PC-3 (cell line): ENCODE results near the gene SACS. TPM values are rescaled to one million over a fixed set of nuclear protein-coding genes. Genes with fewer than 3 reads are reported as not detected.

Experiments
- ATAC-seq: fragments of 200-7000 bp; cut with Tn5 transposase; 2 replicates; pipeline ENCODE4 v1.9.1; 2020; ENCODE audit warnings: mild to moderate bottlenecking, moderate library complexity
- BruUV-seq: library from RNA; stranded (reverse); fragments of 400-500 nt; replicated peaks from 2 replicates; lab custom pipeline; 2021; lab: Mats Ljungman, UMichigan
- CTCF ChIA-PET: fragments of 300-600 bp; sonication (Branson Sonifier 250); formaldehyde crosslinking; loops from one replicate; lab custom pipeline; 2022; ENCODE audit warnings: antibody characterized with exemption; lab: Charles Lee
- POLR2A ChIA-PET: fragments of 300-600 bp; sonication (Branson Sonifier 250); formaldehyde crosslinking; loops from one replicate; lab custom pipeline; 2022; ENCODE audit warnings: antibody characterized with exemption; ENCODE audit not compliant: unreplicated experiment; lab: Charles Lee
- DNase-seq: peaks from one replicate; pipeline ENCODE4 v3.0.0-alpha.2; 2015
- H2AFZ ChIP-seq: fragments of 300-600 bp; sonication (generic); 2 replicates; pipeline ENCODE4 v1.6.0; 2016; ENCODE audit warnings: antibody characterized with exemption, low read length
- H3F3A ChIP-seq: fragments of 300-600 bp; sonication (generic); one replicate; pipeline ENCODE4 v1.6.0; 2017; ENCODE audit warnings: antibody characterized with exemption, low read length, control low read depth, mild to moderate bottlenecking; ENCODE audit not compliant: unreplicated experiment
- H3K27ac ChIP-seq: fragments of 300-600 bp; sonication (generic); 2 replicates; pipeline ENCODE4 v1.5.1; 2016; ENCODE audit warnings: mild to moderate bottlenecking, low read length
- H3K27me3 ChIP-seq: fragments of 300-600 bp; sonication (generic); 2 replicates; pipeline ENCODE4 v1.6.1; 2016; ENCODE audit warnings: low read length, mixed read lengths
- H3K36me3 ChIP-seq: fragments of 300-600 bp; sonication (generic); 2 replicates; pipeline ENCODE4 v1.6.1; 2016; ENCODE audit warnings: low read depth, mixed run types, low read length, mixed read lengths
- H3K4me1 ChIP-seq: fragments of 300-600 bp; sonication (generic); 2 replicates; pipeline ENCODE4 v1.5.1; 2016; ENCODE audit warnings: low read length; ENCODE audit not compliant: insufficient read depth
- H3K4me2 ChIP-seq: fragments of 300-600 bp; sonication (generic); 2 replicates; pipeline ENCODE4 v1.6.0; 2016; ENCODE audit warnings: low read length
- H3K4me3 ChIP-seq: fragments of 300-600 bp; sonication (generic); 2 replicates; pipeline ENCODE4 v1.5.1; 2016; ENCODE audit warnings: mild to moderate bottlenecking, low read length, mixed read lengths
- H3K79me2 ChIP-seq: fragments of 300-600 bp; sonication (generic); 2 replicates; pipeline ENCODE4 v1.6.1; 2017; ENCODE audit warnings: low read length, mixed read lengths
- H3K9ac ChIP-seq: fragments of 300-600 bp; sonication (generic); 2 replicates; pipeline ENCODE4 v1.6.0; 2016; ENCODE audit warnings: mild to moderate bottlenecking, low read length
- H3K9me2 ChIP-seq: fragments of 300-600 bp; sonication (generic); replicated peaks from 2 replicates; pipeline ENCODE4 v1.6.1; 2016; ENCODE audit warnings: mixed run types, low read length, mixed read lengths
- H3K9me3 ChIP-seq: fragments of 300-600 bp; sonication (generic); 2 replicates; pipeline ENCODE4 v1.6.1; 2016; ENCODE audit warnings: low read length, mixed read lengths
- H4K20me1 ChIP-seq: fragments of 300-600 bp; sonication (generic); 2 replicates; pipeline ENCODE4 v1.6.1; 2016; ENCODE audit warnings: low read length, mixed read lengths
- EZH2 ChIP-seq: fragments of 300-600 bp; sonication (generic); IDR thresholded peaks from one replicate; pipeline ENCODE4 v1.6.1; 2017; ENCODE audit warnings: antibody characterized with exemption, mild to moderate bottlenecking, low read length; ENCODE audit not compliant: unreplicated experiment
- EZH2phosphoT487 ChIP-seq: fragments of 300-600 bp; sonication (generic); IDR thresholded peaks from 2 replicates; pipeline ENCODE4 v1.6.1; 2018; ENCODE audit warnings: mild to moderate bottlenecking, antibody characterized with exemption, low read length, borderline replicate concordance
- intact Hi-C: fragments of 100-400 bp; cut with micrococcal nuclease; formaldehyde crosslinking; loops from 2 replicates; pipeline ENCODE4 v1.9.0; 2023
- total RNA-seq: library from RNA; depleted of rRNA; stranded (reverse); fragments of >200 nt; gene quantifications from 2 replicates; pipeline ENCODE4 v1.2.3, GENCODE V29; 2014
- TF ChIP-seq, protein P1 (sequence below): fragments of 300-600 bp; sonication (generic); conservative IDR thresholded peaks from 2 replicates; pipeline ENCODE4 v1.5.1; 2017; ENCODE audit warnings: antibody characterized with exemption, low read depth, mild to moderate bottlenecking, low read length

The SACS gene
- total RNA-seq, 1 experiment from 2014 or later, result 31.6 TPM

DNA sequence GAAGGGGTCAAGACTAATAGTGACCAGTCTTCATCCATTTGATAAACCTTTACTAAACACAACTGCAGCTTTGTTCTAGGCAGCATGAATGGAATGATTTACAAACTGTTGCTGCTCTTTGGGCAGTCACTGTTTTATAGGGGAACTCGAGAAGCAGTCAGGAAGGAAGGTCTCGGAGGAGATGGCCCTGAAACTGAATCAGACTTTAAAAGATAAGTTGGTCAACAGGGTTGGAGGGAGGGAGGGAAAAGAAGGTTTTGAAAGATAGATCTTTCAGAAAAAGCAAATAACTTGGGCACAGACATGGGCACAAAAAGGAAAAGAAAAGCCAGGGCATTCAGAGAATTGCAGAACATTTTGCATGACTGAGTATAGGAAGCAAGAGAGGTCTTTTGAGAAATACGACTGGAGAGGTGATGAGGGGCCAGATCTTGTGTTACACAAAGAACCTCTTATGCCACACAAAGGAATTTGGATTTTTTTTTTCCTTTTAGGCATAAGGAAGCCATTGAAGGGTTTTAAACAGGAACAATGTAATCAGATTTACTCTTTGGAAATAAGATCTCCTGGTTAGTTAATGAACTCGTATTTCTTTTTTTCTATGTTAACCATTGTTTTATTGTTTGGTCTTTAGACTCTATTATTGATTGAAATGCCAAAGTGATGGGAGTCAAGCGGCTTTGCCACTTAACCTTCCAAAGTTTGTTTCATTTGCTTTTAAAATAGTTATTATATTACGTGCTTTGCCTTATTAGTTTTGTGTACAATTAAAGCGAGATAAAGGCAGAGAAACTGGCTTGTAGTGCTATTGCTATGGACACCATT is 37.5 kb upstream of the SACS start:
- ATAC-seq (peak; percentile 39), DNase-seq (peak; percentile 58)
- TF ChIP-seq EZH2phosphoT487, result no peak
- TF ChIP-seq EZH2, result no peak
- TF ChIP-seq, protein P1, sequence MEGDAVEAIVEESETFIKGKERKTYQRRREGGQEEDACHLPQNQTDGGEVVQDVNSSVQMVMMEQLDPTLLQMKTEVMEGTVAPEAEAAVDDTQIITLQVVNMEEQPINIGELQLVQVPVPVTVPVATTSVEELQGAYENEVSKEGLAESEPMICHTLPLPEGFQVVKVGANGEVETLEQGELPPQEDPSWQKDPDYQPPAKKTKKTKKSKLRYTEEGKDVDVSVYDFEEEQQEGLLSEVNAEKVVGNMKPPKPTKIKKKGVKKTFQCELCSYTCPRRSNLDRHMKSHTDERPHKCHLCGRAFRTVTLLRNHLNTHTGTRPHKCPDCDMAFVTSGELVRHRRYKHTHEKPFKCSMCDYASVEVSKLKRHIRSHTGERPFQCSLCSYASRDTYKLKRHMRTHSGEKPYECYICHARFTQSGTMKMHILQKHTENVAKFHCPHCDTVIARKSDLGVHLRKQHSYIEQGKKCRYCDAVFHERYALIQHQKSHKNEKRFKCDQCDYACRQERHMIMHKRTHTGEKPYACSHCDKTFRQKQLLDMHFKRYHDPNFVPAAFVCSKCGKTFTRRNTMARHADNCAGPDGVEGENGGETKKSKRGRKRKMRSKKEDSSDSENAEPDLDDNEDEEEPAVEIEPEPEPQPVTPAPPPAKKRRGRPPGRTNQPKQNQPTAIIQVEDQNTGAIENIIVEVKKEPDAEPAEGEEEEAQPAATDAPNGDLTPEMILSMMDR, result no peak
- no peaks in the 10 kb centered on the region for H4K20me1 ChIP-seq
- H3K36me3 ChIP-seq, result no peaks in the 10 kb centered on the region
- H3K79me2 ChIP-seq, result no peaks in the 10 kb centered on the region
- H3K9me3 ChIP-seq, result no peaks in the 10 kb centered on the region
- peak overlapping the region; percentile 90 for H3K27ac ChIP-seq
- no peaks in the 10 kb centered on the region for H3F3A ChIP-seq
- ChIA-PET CTCF (no interaction called here), POLR2A (no interaction called here)
- H3K4me2 ChIP-seq, result peak overlapping the region; percentile 59
- H3K4me3 ChIP-seq, result peak overlapping the region; percentile 5; the same call in 1 of the 2 replicates
- H2AFZ ChIP-seq, result peak overlapping the region; percentile 27
- H3K9ac ChIP-seq, result peak overlapping the region; percentile 67
- intact Hi-C loops, result loop anchor here (2.0 to 10.0 kb wide), 3 partner anchors 40 to 204 kb away; partner anchors contain the start of gene TNFRSF19
- no TSS peak for BruUV-seq
- no peaks in the 10 kb centered on the region for H3K27me3 ChIP-seq
- peaks cover 35% of the 10 kb centered on the region for H3K4me1 ChIP-seq
- H3K9me2 ChIP-seq, result no peaks in the 10 kb centered on the region

DNA sequence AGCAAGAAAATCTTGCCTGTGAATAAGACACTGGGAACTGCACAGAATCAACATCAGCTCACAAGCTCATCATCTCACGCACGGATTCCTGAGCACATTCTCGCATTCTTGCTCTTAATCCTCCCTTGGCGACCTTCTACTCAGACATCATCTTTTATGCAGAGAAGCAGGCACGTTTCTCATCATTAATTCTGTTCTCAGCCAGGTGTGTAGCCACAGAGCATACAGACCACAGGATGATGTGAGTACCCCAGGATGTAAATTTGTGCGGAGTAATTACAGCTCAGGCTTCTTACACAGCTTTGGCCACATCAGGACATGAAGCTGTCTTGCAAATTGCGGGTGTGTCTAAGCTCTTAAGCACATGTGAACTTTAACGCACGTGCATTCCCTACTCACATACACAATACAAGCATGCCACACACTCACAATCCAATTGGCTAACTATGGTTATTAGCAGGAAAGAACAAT is 36.5 kb upstream of the SACS start:
- no peaks in the 10 kb centered on the region for H3K79me2 ChIP-seq
- H4K20me1 ChIP-seq, result no peaks in the 10 kb centered on the region
- no peaks in the 10 kb centered on the region for H3K9me2 ChIP-seq
- ChIA-PET POLR2A (no interaction called here), CTCF (interaction anchor here (0.8 kb wide), 1 partner anchor 490 kb away, joined by 4 read pairs; no protein-coding TSS in a partner anchor)
- H2AFZ ChIP-seq, result no peak overlapping the region
- H3K9ac ChIP-seq, result no peak overlapping the region; the same call in 1 of the 2 replicates
- TF ChIP-seq EZH2, result no peak
- no peak for TF ChIP-seq EZH2phosphoT487
- TF ChIP-seq, protein P1, result no peak
- H3K27ac ChIP-seq, result peak overlapping the region; percentile 90
- no peaks in the 10 kb centered on the region for H3K9me3 ChIP-seq
- peaks cover 37% of the 10 kb centered on the region for H3K4me1 ChIP-seq
- DNase-seq (no peak), ATAC-seq (no peak)
- H3K36me3 ChIP-seq, result no peaks in the 10 kb centered on the region
- H3K4me3 ChIP-seq, result no peak overlapping the region
- no peaks in the 10 kb centered on the region for H3K27me3 ChIP-seq
- no peak overlapping the region for H3K4me2 ChIP-seq
- intact Hi-C loops, result loop anchor here (2.0 to 10.0 kb wide), 4 partner anchors 41 to 417 kb away; partner anchors contain the start of genes MIPEP and TNFRSF19
- H3F3A ChIP-seq, result no peaks in the 10 kb centered on the region
- no TSS peak for BruUV-seq
